OCI-LY1 (cell line): ENCODE results near the gene ANKRD34B.

Experiments used
- EZH2 ChIP-seq: fragments of 200-600 bp; sonication (generic), shearing (Covaris generic); IDR thresholded peaks from 2 replicates; pipeline ENCODE4 v1.8.0; 2017; ENCODE audit warnings: borderline replicate concordance, mixed run types, mild to moderate bottlenecking, antibody characterized with exemption, low read length, moderate library complexity, mixed read lengths
- TF ChIP-seq, protein P1 (sequence below): fragments of 200-600 bp; sonication (generic), shearing (Covaris generic); IDR thresholded peaks from 2 replicates; pipeline ENCODE4 v1.5.1; 2017; ENCODE audit warnings: mild to moderate bottlenecking, antibody characterized with exemption, low read length, moderate library complexity, mixed read lengths

DNA sequence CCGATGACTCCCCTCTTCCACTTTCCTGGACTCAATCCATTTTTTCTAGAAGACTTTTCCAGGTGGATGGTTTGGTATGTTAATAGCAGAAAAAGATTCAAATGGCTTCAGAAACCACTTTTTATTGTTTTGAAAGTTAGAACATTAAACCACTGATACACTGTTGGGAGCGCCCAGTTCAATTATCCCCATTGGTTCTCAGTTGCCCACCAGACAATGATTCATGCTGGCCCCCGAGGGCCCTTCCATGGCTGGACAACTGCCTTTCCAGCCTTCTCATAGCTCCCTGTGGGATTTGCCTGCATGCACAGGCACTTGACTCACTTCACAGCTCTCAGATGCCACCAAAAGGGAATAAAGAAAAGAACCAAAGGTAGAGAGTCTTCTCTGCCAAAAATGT, 21.3 kb upstream of the ANKRD34B start:
- TF ChIP-seq, protein P1, sequence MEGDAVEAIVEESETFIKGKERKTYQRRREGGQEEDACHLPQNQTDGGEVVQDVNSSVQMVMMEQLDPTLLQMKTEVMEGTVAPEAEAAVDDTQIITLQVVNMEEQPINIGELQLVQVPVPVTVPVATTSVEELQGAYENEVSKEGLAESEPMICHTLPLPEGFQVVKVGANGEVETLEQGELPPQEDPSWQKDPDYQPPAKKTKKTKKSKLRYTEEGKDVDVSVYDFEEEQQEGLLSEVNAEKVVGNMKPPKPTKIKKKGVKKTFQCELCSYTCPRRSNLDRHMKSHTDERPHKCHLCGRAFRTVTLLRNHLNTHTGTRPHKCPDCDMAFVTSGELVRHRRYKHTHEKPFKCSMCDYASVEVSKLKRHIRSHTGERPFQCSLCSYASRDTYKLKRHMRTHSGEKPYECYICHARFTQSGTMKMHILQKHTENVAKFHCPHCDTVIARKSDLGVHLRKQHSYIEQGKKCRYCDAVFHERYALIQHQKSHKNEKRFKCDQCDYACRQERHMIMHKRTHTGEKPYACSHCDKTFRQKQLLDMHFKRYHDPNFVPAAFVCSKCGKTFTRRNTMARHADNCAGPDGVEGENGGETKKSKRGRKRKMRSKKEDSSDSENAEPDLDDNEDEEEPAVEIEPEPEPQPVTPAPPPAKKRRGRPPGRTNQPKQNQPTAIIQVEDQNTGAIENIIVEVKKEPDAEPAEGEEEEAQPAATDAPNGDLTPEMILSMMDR = no peak
- no peak for TF ChIP-seq EZH2
